Tibial nerve (tissue), 4 donors: Measurements from ENCODE around the gene CMPK2. TPM values are rescaled to one million over a fixed set of nuclear protein-coding genes. Genes with fewer than 3 reads are reported as not detected.
"Not testable (repeated sequence)": the region's sequence is repeated elsewhere in the genome, so short reads cannot be mapped to it uniquely, and the experiment has no call there.

Experiments used
- DNase-seq, 2 donors: peaks; one replicate each; pipeline ENCODE4 v3.0.0-alpha.2; 2019; ENCODE audit warnings: low spot score in 2 of 2
- H3K27ac ChIP-seq, 4 donors: fragments of 200-600 bp; sonication (generic) in 3 of 4; one replicate each; pipeline ENCODE4 v1.5.1; 2017 to 2019; ENCODE audit warnings: mild to moderate bottlenecking in 1 of 4
- H3K27me3 ChIP-seq, 2 donors: fragments of 200-600 bp; sonication (generic) in 1 of 2; one replicate each; pipeline versions ENCODE4 v1.5.1 to v1.6.0; 2017 to 2019
- H3K36me3 ChIP-seq, 3 donors: fragments of 200-600 bp; sonication (generic); one replicate each; pipeline ENCODE4 v1.5.1; 2018 to 2019
- H3K4me1 ChIP-seq, 4 donors: fragments of 200-600 bp; sonication (generic) in 3 of 4; one replicate each; pipeline ENCODE4 v1.5.1; 2017 to 2019
- H3K4me3 ChIP-seq, 4 donors: fragments of 200-600 bp; sonication (generic) in 3 of 4; one replicate each; pipeline ENCODE4 v1.5.1; 2017 to 2019; ENCODE audit warnings: mild to moderate bottlenecking in 1 of 4, moderate library complexity in 1 of 4
- H3K9me3 ChIP-seq, 4 donors: fragments of 200-600 bp; sonication (generic) in 3 of 4; one replicate each; pipeline ENCODE4 v1.5.1; 2017 to 2019
- EP300 ChIP-seq, 2 donors: sonication (generic); formaldehyde crosslinking; IDR thresholded peaks; one replicate each; pipeline ENCODE4 v1.6.1; 2017; ENCODE audit warnings: antibody characterized with exemption in 2 of 2, mild to moderate bottlenecking in 1 of 2
- POLR2A ChIP-seq, 2 donors: fragments of 450-650 bp; IDR thresholded peaks; one replicate each; pipeline ENCODE4 v1.6.1; 2017; ENCODE audit warnings: antibody characterized with exemption in 2 of 2, mild to moderate bottlenecking in 2 of 2, moderate library complexity in 2 of 2
- WGBS, 2 donors: methylation state at CpG; one replicate each; pipeline ENCODE4 v1.1.5; 2018; 5-methylcytosine and 5-hydroxymethylcytosine counted together
- total RNA-seq, 4 donors: library from RNA; depleted of rRNA; stranded (reverse); fragments of >200 nt; gene quantifications; one replicate each; pipeline ENCODE4 v1.1.0, GENCODE V29; 2016
- TF ChIP-seq, protein P1 (sequence below), 5 experiments: fragments of 200-600 bp in 3 of 5; fragments of 450-650 bp in 2 of 5; sonication (generic) in 3 of 5; IDR thresholded peaks; one replicate each; pipeline ENCODE4 v1.5.1; 2016 to 2019; ENCODE audit warnings: antibody characterized with exemption in 5 of 5, mild to moderate bottlenecking in 3 of 5, moderate library complexity in 2 of 5

The CMPK2 gene
- total RNA-seq, 4 donors from 2014 or later: 4.5 to 11.4 (median 7.4) TPM

- TF ChIP-seq, protein P1, sequence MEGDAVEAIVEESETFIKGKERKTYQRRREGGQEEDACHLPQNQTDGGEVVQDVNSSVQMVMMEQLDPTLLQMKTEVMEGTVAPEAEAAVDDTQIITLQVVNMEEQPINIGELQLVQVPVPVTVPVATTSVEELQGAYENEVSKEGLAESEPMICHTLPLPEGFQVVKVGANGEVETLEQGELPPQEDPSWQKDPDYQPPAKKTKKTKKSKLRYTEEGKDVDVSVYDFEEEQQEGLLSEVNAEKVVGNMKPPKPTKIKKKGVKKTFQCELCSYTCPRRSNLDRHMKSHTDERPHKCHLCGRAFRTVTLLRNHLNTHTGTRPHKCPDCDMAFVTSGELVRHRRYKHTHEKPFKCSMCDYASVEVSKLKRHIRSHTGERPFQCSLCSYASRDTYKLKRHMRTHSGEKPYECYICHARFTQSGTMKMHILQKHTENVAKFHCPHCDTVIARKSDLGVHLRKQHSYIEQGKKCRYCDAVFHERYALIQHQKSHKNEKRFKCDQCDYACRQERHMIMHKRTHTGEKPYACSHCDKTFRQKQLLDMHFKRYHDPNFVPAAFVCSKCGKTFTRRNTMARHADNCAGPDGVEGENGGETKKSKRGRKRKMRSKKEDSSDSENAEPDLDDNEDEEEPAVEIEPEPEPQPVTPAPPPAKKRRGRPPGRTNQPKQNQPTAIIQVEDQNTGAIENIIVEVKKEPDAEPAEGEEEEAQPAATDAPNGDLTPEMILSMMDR (IDR thresholded peaks at IDR 0.05): no peak
- TF ChIP-seq POLR2A (IDR thresholded peaks at IDR 0.05): no peak
- TF ChIP-seq EP300 (IDR thresholded peaks at IDR 0.05): no peak
- Histone ChIP-seq H3K9me3 (peaks cover 0 to 4% (median 0%) of the 10 kb centered on the region in 4 donors), H3K36me3 (peaks cover 0 to 27% (median 0%) of the 10 kb centered on the region in 3 donors), H3K4me3 (peak overlapping the region in 2 of 4 donors; percentile 47 to 84), H3K27ac (no peak overlapping the region), H3K4me1 (peaks cover 0 to 18% (median 5%) of the 10 kb centered on the region in 4 donors), H3K27me3 (no peaks in the 10 kb centered on the region)
- DNase-seq: no peak
- WGBS, 2 donors: 74 to 78% methylated on average over 8 of the region's 8 CpGs
These were observed 1.4 kb downstream of the CMPK2 start for GRCh38 chr2:6864231-6864754.

GRCh38 chr2:6863792-6864191, 1.9 kb downstream of the CMPK2 start:
- no peak for DNase-seq
- peaks cover 0 to 9% (median under 1%) of the 10 kb centered on the region in 4 donors for H3K9me3 ChIP-seq
- H3K4me3 ChIP-seq: no peak overlapping the region
- TF ChIP-seq, protein P1 (IDR thresholded peaks at IDR 0.05): no peak
- no peak for TF ChIP-seq POLR2A (IDR thresholded peaks at IDR 0.05)
- TF ChIP-seq EP300 (IDR thresholded peaks at IDR 0.05): no peak
- peaks cover 0 to 18% (median 5%) of the 10 kb centered on the region in 4 donors for H3K4me1 ChIP-seq
- H3K27me3 ChIP-seq: no peaks in the 10 kb centered on the region
- H3K36me3 ChIP-seq: peaks cover 0 to 32% (median 0%) of the 10 kb centered on the region in 3 donors
- H3K27ac ChIP-seq: no peak overlapping the region
- 82 to 85% methylated on average over 6 of the region's 6 CpGs for WGBS, 2 donors

DNA sequence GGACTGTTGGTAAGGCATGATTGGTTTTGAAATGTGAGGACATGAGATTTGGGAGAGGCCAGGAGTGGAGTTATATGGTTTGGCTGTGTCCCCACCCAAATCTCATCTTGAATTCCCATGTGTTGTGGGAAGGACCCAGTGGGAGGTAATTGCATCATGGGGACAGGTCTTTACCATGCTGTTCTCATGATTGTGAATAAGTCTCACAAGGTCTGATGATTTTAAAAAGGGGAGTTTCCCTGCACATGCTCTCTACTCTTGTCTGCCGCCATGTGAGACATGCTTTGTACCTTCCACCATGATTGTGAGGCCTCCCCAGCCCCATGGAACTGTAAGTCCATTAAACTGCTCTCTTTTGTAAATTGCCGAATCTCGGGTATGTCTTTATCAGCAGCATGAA, 5.4 kb downstream of the CMPK2 start:
- Histone ChIP-seq H3K9me3 (peaks cover 0 to 20% (median 2%) of the 10 kb centered on the region in 4 donors), H3K4me3 (no peak overlapping the region), H3K4me1 (peaks cover 0 to 8% (median 2%) of the 10 kb centered on the region in 4 donors)

DNA sequence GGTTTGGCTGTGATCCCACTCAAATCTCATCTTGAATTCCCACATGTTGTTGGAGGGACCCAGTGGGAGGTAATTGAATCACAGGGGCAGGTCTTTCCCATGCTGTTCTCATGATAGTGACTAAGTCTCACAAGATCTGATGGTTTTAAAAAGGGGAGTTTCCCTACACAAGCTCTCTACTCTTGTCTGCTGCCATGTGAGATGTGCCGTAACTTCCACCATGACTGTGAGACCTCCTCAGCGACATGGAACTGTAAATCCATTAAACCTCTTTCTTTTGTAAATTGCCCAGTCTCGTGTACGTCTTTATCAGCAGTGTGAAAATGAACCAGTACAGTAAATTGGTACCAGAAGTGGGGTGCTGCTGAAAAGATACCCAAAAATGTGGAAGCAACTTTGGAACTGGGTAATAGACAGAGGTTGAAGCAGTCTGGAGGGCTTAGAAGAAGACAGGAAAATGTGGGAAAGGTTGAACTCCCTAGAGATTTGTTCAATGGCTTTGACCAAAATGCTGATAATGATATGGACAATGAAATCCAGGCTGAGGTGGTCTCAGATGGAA, 7.2 kb downstream of the CMPK2 start:
- not testable (repeated sequence) for H3K27me3 ChIP-seq, H3K27ac ChIP-seq, H3K4me3 ChIP-seq, DNase-seq, H3K4me1 ChIP-seq
- 94% methylated on average over 4 of the region's 4 CpGs for WGBS, 2 donors
- peaks cover 0 to 20% (median 2%) of the 10 kb centered on the region in 4 donors for H3K9me3 ChIP-seq
- peaks cover 0 to 82% (median 0%) of the 10 kb centered on the region in 3 donors for H3K36me3 ChIP-seq

More for the DNA sequence above, 5.4 kb downstream of the CMPK2 start:
- no peaks in the 10 kb centered on the region for H3K27me3 ChIP-seq
- WGBS, 2 donors: 99 to 100% methylated on average over 3 of the region's 3 CpGs
- TF ChIP-seq, protein P1 (IDR thresholded peaks at IDR 0.05): no peak
- TF ChIP-seq EP300 (IDR thresholded peaks at IDR 0.05) (no peak), POLR2A (IDR thresholded peaks at IDR 0.05) (no peak)
- H3K27ac ChIP-seq: no peak overlapping the region
- peaks cover 0 to 64% (median 0%) of the 10 kb centered on the region in 3 donors for H3K36me3 ChIP-seq
- no peak for DNase-seq

- DNase-seq: no peak
- Histone ChIP-seq H3K27ac (no peak overlapping the region), H3K36me3 (peaks cover 0 to 97% (median 0%) of the 10 kb centered on the region in 3 donors), H3K27me3 (no peaks in the 10 kb centered on the region), H3K4me3 (no peak overlapping the region), H3K9me3 (peaks cover 0 to 20% (median 2%) of the 10 kb centered on the region in 4 donors), H3K4me1 (no peaks in the 10 kb centered on the region)
- 54 to 61% methylated on average over 1 of the region's 1 CpG for WGBS, 2 donors
- TF ChIP-seq, protein P1 (IDR thresholded peaks at IDR 0.05): no peak
- TF ChIP-seq EP300 (IDR thresholded peaks at IDR 0.05): no peak
- no peak for TF ChIP-seq POLR2A (IDR thresholded peaks at IDR 0.05)
These were observed 9.2 kb downstream of the CMPK2 start for GRCh38 chr2:6856548-6856920.
